Measurements from ENCODE around the gene PNMA1. TPM values are rescaled to one million over a fixed set of nuclear protein-coding genes. Genes with fewer than 3 reads are reported as not detected.

PNMA1 gene
- total RNA-seq, 1 donor from 2014 or later: 59.0 TPM

- Mint-ChIP-seq H3K27ac (peak overlapping the region; percentile 84), H3K9me3 (ENCODE audit: low read depth) (no peaks in the 10 kb centered on the region)
Measured at GRCh38 chr14:73717266-73717665, 3.1 kb upstream of the PNMA1 start.

GRCh38 chr14:73715707-73716106, 1.5 kb upstream of the PNMA1 start:
- TF ChIP-seq, protein P1, sequence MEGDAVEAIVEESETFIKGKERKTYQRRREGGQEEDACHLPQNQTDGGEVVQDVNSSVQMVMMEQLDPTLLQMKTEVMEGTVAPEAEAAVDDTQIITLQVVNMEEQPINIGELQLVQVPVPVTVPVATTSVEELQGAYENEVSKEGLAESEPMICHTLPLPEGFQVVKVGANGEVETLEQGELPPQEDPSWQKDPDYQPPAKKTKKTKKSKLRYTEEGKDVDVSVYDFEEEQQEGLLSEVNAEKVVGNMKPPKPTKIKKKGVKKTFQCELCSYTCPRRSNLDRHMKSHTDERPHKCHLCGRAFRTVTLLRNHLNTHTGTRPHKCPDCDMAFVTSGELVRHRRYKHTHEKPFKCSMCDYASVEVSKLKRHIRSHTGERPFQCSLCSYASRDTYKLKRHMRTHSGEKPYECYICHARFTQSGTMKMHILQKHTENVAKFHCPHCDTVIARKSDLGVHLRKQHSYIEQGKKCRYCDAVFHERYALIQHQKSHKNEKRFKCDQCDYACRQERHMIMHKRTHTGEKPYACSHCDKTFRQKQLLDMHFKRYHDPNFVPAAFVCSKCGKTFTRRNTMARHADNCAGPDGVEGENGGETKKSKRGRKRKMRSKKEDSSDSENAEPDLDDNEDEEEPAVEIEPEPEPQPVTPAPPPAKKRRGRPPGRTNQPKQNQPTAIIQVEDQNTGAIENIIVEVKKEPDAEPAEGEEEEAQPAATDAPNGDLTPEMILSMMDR (IDR thresholded peaks at IDR 0.05; ENCODE audit: unreplicated experiment): no peak
- Mint-ChIP-seq H3K9me3 (ENCODE audit: low read depth) (no peaks in the 10 kb centered on the region), H3K27ac (no peak overlapping the region)

More at GRCh38 chr14:73717266-73717665, 3.1 kb upstream of the PNMA1 start:
- H3K4me1 Mint-ChIP-seq (ENCODE audit: low read depth): peaks cover 39% of the 10 kb centered on the region
- TF ChIP-seq, protein P1 (IDR thresholded peaks at IDR 0.05; ENCODE audit: unreplicated experiment): no peak
- no peaks in the 10 kb centered on the region for H3K27me3 Mint-ChIP-seq
- peak overlapping the region; percentile 79 for H3K4me3 Mint-ChIP-seq (ENCODE audit: low read depth)
- H3K36me3 Mint-ChIP-seq (ENCODE audit: insufficient read depth): peaks cover 17% of the 10 kb centered on the region
- no peak for DNase-seq (ENCODE audit: low spot score, unreplicated experiment)

GRCh38 chr14:73714656-73715081, 485 bp upstream of the PNMA1 start:
- no peaks in the 10 kb centered on the region for H3K27me3 Mint-ChIP-seq
- DNase-seq (ENCODE audit: low spot score, unreplicated experiment): no peak
- no peaks in the 10 kb centered on the region for H3K9me3 Mint-ChIP-seq (ENCODE audit: low read depth)
- H3K4me1 Mint-ChIP-seq (ENCODE audit: low read depth): peaks cover 42% of the 10 kb centered on the region
- peak overlapping the region; percentile 78 for H3K4me3 Mint-ChIP-seq (ENCODE audit: low read depth)
- H3K27ac Mint-ChIP-seq: peak overlapping the region; percentile 91
- TF ChIP-seq, protein P1 (IDR thresholded peaks at IDR 0.05; ENCODE audit: unreplicated experiment): no peak
- H3K36me3 Mint-ChIP-seq (ENCODE audit: insufficient read depth): peaks cover 10% of the 10 kb centered on the region

More at GRCh38 chr14:73715707-73716106, 1.5 kb upstream of the PNMA1 start:
- Mint-ChIP-seq H3K4me1 (ENCODE audit: low read depth) (peaks cover 43% of the 10 kb centered on the region), H3K36me3 (ENCODE audit: insufficient read depth) (peaks cover 9% of the 10 kb centered on the region), H3K27me3 (no peaks in the 10 kb centered on the region), H3K4me3 (ENCODE audit: low read depth) (peak overlapping the region; percentile 0)
- DNase-seq (ENCODE audit: low spot score, unreplicated experiment): no peak

DNA sequence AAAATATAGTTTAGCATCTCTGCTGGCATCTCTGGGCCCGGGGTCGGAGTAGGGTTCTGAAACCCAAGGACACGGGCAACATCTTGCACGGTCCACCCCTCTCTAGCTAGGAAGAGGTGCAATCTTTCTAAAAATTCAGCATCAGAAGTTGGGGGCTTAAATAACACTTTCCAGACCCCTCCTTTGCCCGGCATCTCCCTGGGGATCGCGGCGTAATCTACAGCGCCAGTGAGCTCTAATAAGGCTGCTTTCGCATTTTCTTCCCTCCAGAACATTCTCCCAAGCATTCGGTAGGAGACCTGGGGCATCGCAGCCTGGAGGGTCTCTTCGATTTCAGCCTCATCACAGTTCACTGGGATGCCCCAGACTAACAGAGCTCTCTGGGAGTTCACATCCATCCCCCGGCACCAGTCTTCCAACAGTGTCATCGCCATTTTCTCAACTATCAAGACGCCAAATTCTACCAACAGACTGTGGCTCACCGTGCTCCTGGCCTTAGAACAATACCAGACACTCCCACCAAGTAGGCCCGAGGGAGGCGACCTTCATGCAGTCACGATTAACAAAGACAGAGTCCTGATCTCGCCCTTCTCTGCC, 880 bp downstream of the PNMA1 start:
- H3K4me1 Mint-ChIP-seq (ENCODE audit: low read depth): peaks cover 38% of the 10 kb centered on the region
- H3K9me3 Mint-ChIP-seq (ENCODE audit: low read depth): no peaks in the 10 kb centered on the region
- H3K4me3 Mint-ChIP-seq (ENCODE audit: low read depth): peak overlapping the region; percentile 94
- peaks cover 8% of the 10 kb centered on the region for H3K36me3 Mint-ChIP-seq (ENCODE audit: insufficient read depth)
- TF ChIP-seq, protein P1 (IDR thresholded peaks at IDR 0.05; ENCODE audit: unreplicated experiment): no peak
- H3K27me3 Mint-ChIP-seq: no peaks in the 10 kb centered on the region
- DNase-seq (ENCODE audit: low spot score, unreplicated experiment): no peak
- peak overlapping the region; percentile 96 for H3K27ac Mint-ChIP-seq

- Mint-ChIP-seq H3K36me3 (ENCODE audit: insufficient read depth) (peaks cover 8% of the 10 kb centered on the region), H3K27ac (peak overlapping the region; percentile 96), H3K9me3 (ENCODE audit: low read depth) (no peaks in the 10 kb centered on the region), H3K27me3 (no peaks in the 10 kb centered on the region), H3K4me3 (ENCODE audit: low read depth) (peak overlapping the region; percentile 94), H3K4me1 (ENCODE audit: low read depth) (peaks cover 32% of the 10 kb centered on the region)
- TF ChIP-seq, protein P1 (IDR thresholded peaks at IDR 0.05; ENCODE audit: unreplicated experiment): no peak
- DNase-seq (ENCODE audit: low spot score, unreplicated experiment): no peak
Measured at GRCh38 chr14:73712540-73713180, 1.5 kb downstream of the PNMA1 start.

All from progenitor cell of endocrine pancreas (in vitro differentiated cells).